GM06990 (cell line): ENCODE data around the gene CFAP46.

Experiments
- DNase-seq: peaks from one replicate; pipeline ENCODE4 v3.0.0-alpha.2; 2011; ENCODE audit not compliant: insufficient read length; ENCODE audit errors: extremely low read depth
- H3K27me3 ChIP-seq: replicated peaks from 2 replicates; pipeline ENCODE4 v1.6.0; 2011; ENCODE audit warnings: low read length; ENCODE audit not compliant: control insufficient read depth, insufficient read depth
- H3K36me3 ChIP-seq: 2 replicates; pipeline ENCODE4 v1.5.1; 2011; ENCODE audit warnings: low read length; ENCODE audit not compliant: control insufficient read depth, insufficient read depth
- H3K4me3 ChIP-seq: replicated peaks from 2 replicates; pipeline ENCODE4 v1.5.1; 2011; ENCODE audit warnings: low read depth, mild to moderate bottlenecking, control low read depth, low read length
- CTCF ChIP-seq: IDR thresholded peaks from 2 replicates; pipeline ENCODE4 v1.5.1; 2011; ENCODE audit warnings: low read length, control low read depth, mild to moderate bottlenecking, inconsistent platforms; ENCODE audit not compliant: insufficient read depth, poor library complexity, severe bottlenecking

The CFAP46 gene

GRCh38 chr10:132762267-132762666 is 180.1 kb downstream of the CFAP46 start:
- no peak overlapping the region for H3K4me3 ChIP-seq
- no peak for DNase-seq
- no peaks in the 10 kb centered on the region; the same call in 1 of the 2 replicates for H3K36me3 ChIP-seq
- TF ChIP-seq CTCF = no peak
- H3K27me3 ChIP-seq = no peaks in the 10 kb centered on the region

- H3K36me3 ChIP-seq = no peaks in the 10 kb centered on the region; the same call in 1 of the 2 replicates
- no peak for TF ChIP-seq CTCF
- H3K27me3 ChIP-seq = no peaks in the 10 kb centered on the region
- no peak for DNase-seq
- H3K4me3 ChIP-seq = no peak overlapping the region
Measured at GRCh38 chr10:132761395-132762060, 180.8 kb downstream of the CFAP46 start.

GRCh38 chr10:132758865-132759264 is 183.5 kb downstream of the CFAP46 start:
- H3K27me3 ChIP-seq = no peaks in the 10 kb centered on the region
- DNase-seq = no peak
- peaks cover 2% of the 10 kb centered on the region for H3K36me3 ChIP-seq

More at GRCh38 chr10:132758865-132759264, 183.5 kb downstream of the CFAP46 start:
- no peak for TF ChIP-seq CTCF
- H3K4me3 ChIP-seq = no peak overlapping the region
